HepG2 (cell line): ENCODE measurements around the gene SSU72.

Experiments used
- FOXK2 ChIP-seq: fragments of 450-650 bp; IDR thresholded peaks from 2 replicates; pipeline ENCODE4 v1.6.1; 2016
- JUN ChIP-seq: sonication (generic); formaldehyde crosslinking; IDR thresholded peaks from 2 replicates; pipeline ENCODE4 v1.4.0; 2020; ENCODE audit warnings: mild to moderate bottlenecking, missing genetic modification reagents
- PHF8 ChIP-seq: sonication (generic); formaldehyde crosslinking; IDR thresholded peaks from 2 replicates; pipeline ENCODE4 v1.5.0; 2020; ENCODE audit warnings: missing genetic modification reagents
- SMC3 ChIP-seq: IDR thresholded peaks from 2 replicates; pipeline ENCODE4 v1.6.1; 2011; ENCODE audit warnings: low read length, improper control_type of control experiment
- SRF ChIP-seq: IDR thresholded peaks from 2 replicates; pipeline ENCODE4 v1.6.1; 2011; ENCODE audit warnings: mild to moderate bottlenecking, low read depth, low read length, moderate library complexity
- THAP7 ChIP-seq: sonication (generic); formaldehyde crosslinking; IDR thresholded peaks from 2 replicates; pipeline ENCODE4 v1.8.1; 2023; ENCODE audit warnings: mild to moderate bottlenecking, missing genetic modification reagents
- YY1 ChIP-seq: IDR thresholded peaks from 2 replicates; pipeline ENCODE4 v1.6.1; 2011; ENCODE audit warnings: low read length, low read depth, moderate library complexity, mild to moderate bottlenecking; ENCODE audit not compliant: insufficient read depth, insufficient replicate concordance
- ZNF274 ChIP-seq: sonication (generic); formaldehyde crosslinking; IDR thresholded peaks from 2 replicates; pipeline ENCODE4 v1.5.1; 2020; ENCODE audit warnings: mild to moderate bottlenecking, missing genetic modification reagents
- ZNF30 ChIP-seq: sonication (generic); formaldehyde crosslinking; IDR thresholded peaks from 2 replicates; pipeline ENCODE4 v1.5.0; 2020; ENCODE audit warnings: mild to moderate bottlenecking, missing genetic modification reagents
- ZNF687 ChIP-seq: sonication (generic); formaldehyde crosslinking; IDR thresholded peaks from 2 replicates; pipeline ENCODE4 v1.5.1; 2020; ENCODE audit warnings: mild to moderate bottlenecking, missing genetic modification reagents, moderate library complexity
- TF ChIP-seq, protein P1 (sequence below): IDR thresholded peaks from 2 replicates; pipeline ENCODE4 v1.6.1; 2012; ENCODE audit warnings: inconsistent platforms
- TF ChIP-seq, protein P2 (sequence below): sonication (generic); formaldehyde crosslinking; IDR thresholded peaks from 2 replicates; pipeline ENCODE4 v1.5.0; 2020; ENCODE audit warnings: mild to moderate bottlenecking, missing genetic modification reagents, moderate library complexity

GRCh38 chr1:1547011-1547410 lies 27.7 kb downstream of the SSU72 start:
- TF ChIP-seq SRF (no peak), JUN (CRISPR knock-in tag) (no peak), PHF8 (CRISPR knock-in tag) (no peak), SMC3 (no peak), ZNF274 (CRISPR knock-in tag) (no peak), THAP7 (CRISPR knock-in tag) (no peak), ZNF30 (CRISPR knock-in tag) (no peak), ZNF687 (CRISPR knock-in tag) (no peak), FOXK2 (no peak), YY1 (no peak)
- TF ChIP-seq, protein P1, sequence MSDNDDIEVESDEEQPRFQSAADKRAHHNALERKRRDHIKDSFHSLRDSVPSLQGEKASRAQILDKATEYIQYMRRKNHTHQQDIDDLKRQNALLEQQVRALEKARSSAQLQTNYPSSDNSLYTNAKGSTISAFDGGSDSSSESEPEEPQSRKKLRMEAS: no peak
- TF ChIP-seq, protein P2, sequence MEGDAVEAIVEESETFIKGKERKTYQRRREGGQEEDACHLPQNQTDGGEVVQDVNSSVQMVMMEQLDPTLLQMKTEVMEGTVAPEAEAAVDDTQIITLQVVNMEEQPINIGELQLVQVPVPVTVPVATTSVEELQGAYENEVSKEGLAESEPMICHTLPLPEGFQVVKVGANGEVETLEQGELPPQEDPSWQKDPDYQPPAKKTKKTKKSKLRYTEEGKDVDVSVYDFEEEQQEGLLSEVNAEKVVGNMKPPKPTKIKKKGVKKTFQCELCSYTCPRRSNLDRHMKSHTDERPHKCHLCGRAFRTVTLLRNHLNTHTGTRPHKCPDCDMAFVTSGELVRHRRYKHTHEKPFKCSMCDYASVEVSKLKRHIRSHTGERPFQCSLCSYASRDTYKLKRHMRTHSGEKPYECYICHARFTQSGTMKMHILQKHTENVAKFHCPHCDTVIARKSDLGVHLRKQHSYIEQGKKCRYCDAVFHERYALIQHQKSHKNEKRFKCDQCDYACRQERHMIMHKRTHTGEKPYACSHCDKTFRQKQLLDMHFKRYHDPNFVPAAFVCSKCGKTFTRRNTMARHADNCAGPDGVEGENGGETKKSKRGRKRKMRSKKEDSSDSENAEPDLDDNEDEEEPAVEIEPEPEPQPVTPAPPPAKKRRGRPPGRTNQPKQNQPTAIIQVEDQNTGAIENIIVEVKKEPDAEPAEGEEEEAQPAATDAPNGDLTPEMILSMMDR (CRISPR knock-in tag): no peak
